Breast epithelium (tissue), 4 donors: ENCODE measurements around the gene CMTM6. TPM values are rescaled to one million over a fixed set of nuclear protein-coding genes. Genes with fewer than 3 reads are reported as not detected.
"Not testable (repeated sequence)": the region's sequence is repeated elsewhere in the genome, so short reads cannot be mapped to it uniquely, and the experiment has no call there.

Source experiments
- DNase-seq, 2 donors: peaks; one replicate each; pipeline ENCODE4 v3.0.0-alpha.2; 2019; ENCODE audit warnings: low spot score in 2 of 2
- H3K27ac ChIP-seq, 2 donors: fragments of 200-600 bp; sonication (generic) in 1 of 2; one replicate each; pipeline ENCODE4 v1.5.1; 2016 to 2019; ENCODE audit warnings: mild to moderate bottlenecking in 1 of 2
- H3K27me3 ChIP-seq, 2 donors: fragments of 200-600 bp; sonication (generic) in 1 of 2; one replicate each; pipeline versions ENCODE4 v1.5.1 to v1.6.0; 2017 to 2019; ENCODE audit warnings: control low read depth in 1 of 2, mild to moderate bottlenecking in 1 of 2
- H3K36me3 ChIP-seq: fragments of 200-600 bp; one replicate; pipeline ENCODE4 v1.5.1; 2019
- H3K4me1 ChIP-seq, 2 donors: fragments of 200-600 bp; sonication (generic); one replicate each; pipeline ENCODE4 v1.5.1; 2016 to 2019; ENCODE audit warnings: control low read depth in 1 of 2
- H3K4me3 ChIP-seq, 3 donors: fragments of 200-600 bp; sonication (generic); 1 replicate in 2 of 3; 2 replicates in 1 of 3; pipeline ENCODE4 v1.5.1; 2016 to 2019; ENCODE audit warnings: mild to moderate bottlenecking in 3 of 3, moderate library complexity in 2 of 3
- H3K9me3 ChIP-seq, 2 donors: fragments of 200-600 bp; sonication (generic) in 1 of 2; one replicate each; pipeline ENCODE4 v1.5.1; 2016 to 2019; ENCODE audit warnings: control low read depth in 1 of 2
- CTCF ChIP-seq, 3 donors: fragments of 450-650 bp; IDR thresholded peaks; one replicate each; pipeline ENCODE4 v1.5.1; 2016 to 2017; ENCODE audit warnings: antibody characterized with exemption in 3 of 3, mild to moderate bottlenecking in 3 of 3, moderate library complexity in 3 of 3
- POLR2A ChIP-seq: fragments of 450-650 bp; IDR thresholded peaks from one replicate; pipeline ENCODE4 v1.6.1; 2016; ENCODE audit warnings: antibody characterized with exemption, mild to moderate bottlenecking, moderate library complexity
- POLR2AphosphoS5 ChIP-seq, 3 donors: sonication (generic); formaldehyde crosslinking; IDR thresholded peaks; one replicate each; pipeline ENCODE4 v1.6.1; 2017; ENCODE audit warnings: antibody characterized with exemption in 3 of 3
- intact Hi-C: fragments of 100-400 bp; cut with DNase I; formaldehyde crosslinking; loops from one replicate; pipeline ENCODE4 v1.15.1; 2023; ENCODE audit warnings: low total_unique reads
- total RNA-seq, 3 donors: library from RNA; depleted of rRNA; stranded (reverse); fragments of >200 nt; gene quantifications; one replicate each; pipeline ENCODE4 v1.1.0, GENCODE V29; 2016

The CMTM6 gene
- total RNA-seq, 3 donors from 2014 or later: 52.6 to 151 (median 89.5) TPM

- intact Hi-C loops: no loop called here
- Histone ChIP-seq H3K36me3 (no peaks in the 10 kb centered on the region), H3K27me3 (no peaks in the 10 kb centered on the region), H3K9me3 (no peaks in the 10 kb centered on the region), H3K4me3 (peak overlapping the region; percentile 34 to 67 (median 48)), H3K4me1 (peaks cover 7 to 11% of the 10 kb centered on the region in 2 donors), H3K27ac (peak overlapping the region; percentile 86 to 88)
- peak; percentile 78 for DNase-seq
- peak; percentile 21 to 60 (median 28) for TF ChIP-seq POLR2AphosphoS5 (IDR thresholded peaks at IDR 0.05)
- no peak for TF ChIP-seq POLR2A
- peak; percentile 92 to 97 (median 95) for TF ChIP-seq CTCF (IDR thresholded peaks at IDR 0.05)
Observed at GRCh38 chr3:32467333-32468070, 35.1 kb downstream of the CMTM6 start.

GRCh38 chr3:32466808-32467207, 35.8 kb downstream of the CMTM6 start:
- intact Hi-C loops, H3K27me3 ChIP-seq, H3K4me3 ChIP-seq, H3K9me3 ChIP-seq, H3K36me3 ChIP-seq, DNase-seq: not testable (repeated sequence)
- H3K27ac ChIP-seq: peak overlapping the region; percentile 30 to 88
- peaks cover 7 to 11% of the 10 kb centered on the region in 2 donors for H3K4me1 ChIP-seq

- H3K36me3 ChIP-seq, intact Hi-C loops, H3K9me3 ChIP-seq, H3K4me3 ChIP-seq, DNase-seq, H3K27me3 ChIP-seq: not testable (repeated sequence)
- peaks cover 7 to 11% of the 10 kb centered on the region in 2 donors for H3K4me1 ChIP-seq
- H3K27ac ChIP-seq: peak overlapping the region; percentile 15 to 72
Observed at GRCh38 chr3:32464726-32465125, 37.9 kb downstream of the CMTM6 start.

DNA sequence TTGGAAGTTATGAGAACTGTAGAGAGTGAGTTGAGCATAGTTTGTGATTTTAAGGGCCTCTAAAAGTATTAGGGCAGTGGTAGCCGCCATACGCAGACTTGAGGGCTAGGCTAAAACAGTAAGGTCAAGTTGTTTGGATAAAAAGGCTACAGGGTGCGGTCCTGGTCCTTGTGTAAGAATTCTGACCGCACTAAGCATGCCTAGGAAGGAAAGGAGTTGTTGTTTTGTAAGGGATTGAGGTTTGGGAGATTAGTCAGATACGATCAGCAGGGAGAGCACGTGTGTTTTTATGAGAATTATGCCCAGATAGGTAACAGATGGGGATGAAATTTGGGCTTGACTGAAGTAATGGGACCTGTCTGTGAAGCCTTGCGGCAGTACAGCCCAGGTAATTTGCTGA, 39.2 kb downstream of the CMTM6 start:
- H3K9me3 ChIP-seq, intact Hi-C loops, DNase-seq, H3K4me1 ChIP-seq, H3K27me3 ChIP-seq, H3K36me3 ChIP-seq, H3K4me3 ChIP-seq: not testable (repeated sequence)
- peak overlapping the region; percentile 50 to 72 for H3K27ac ChIP-seq

- H3K9me3 ChIP-seq, H3K27me3 ChIP-seq, H3K36me3 ChIP-seq, intact Hi-C loops, H3K4me1 ChIP-seq, DNase-seq: not testable (repeated sequence)
- peak overlapping the region; percentile 50 to 72 for H3K27ac ChIP-seq
- H3K4me3 ChIP-seq: peak overlapping the region in 1 of 3 donors; percentile 32
Observed at GRCh38 chr3:32462191-32462986, 40.3 kb downstream of the CMTM6 start.

- H3K27ac ChIP-seq: peak overlapping the region; percentile 50 to 72
- intact Hi-C loops, H3K27me3 ChIP-seq, H3K4me1 ChIP-seq, H3K36me3 ChIP-seq, DNase-seq, H3K9me3 ChIP-seq, H3K4me3 ChIP-seq: not testable (repeated sequence)
Observed at GRCh38 chr3:32460817-32461496, 41.7 kb downstream of the CMTM6 start.

- intact Hi-C loops: no loop called here
- TF ChIP-seq CTCF (IDR thresholded peaks at IDR 0.05) (no peak), POLR2AphosphoS5 (IDR thresholded peaks at IDR 0.05) (no peak), POLR2A (no peak)
Observed at GRCh38 chr3:32460031-32460749, 42.5 kb downstream of the CMTM6 start.

More at GRCh38 chr3:32460031-32460749, 42.5 kb downstream of the CMTM6 start:
- no peak overlapping the region for H3K4me3 ChIP-seq
- no peak for DNase-seq
- H3K36me3 ChIP-seq: no peaks in the 10 kb centered on the region
- H3K9me3 ChIP-seq: no peaks in the 10 kb centered on the region
- H3K27ac ChIP-seq: peak overlapping the region; percentile 32 to 59
- H3K27me3 ChIP-seq: no peaks in the 10 kb centered on the region
- H3K4me1 ChIP-seq: no peaks in the 10 kb centered on the region
